GM19468 (cell line): ENCODE results near the gene SGPL1.

Experiments
- ATAC-seq: cut with Tn5 transposase; IDR thresholded peaks from one replicate; pipeline ENCODE4 v1.9.1; 2021; ENCODE audit warnings: mild to moderate bottlenecking, moderate library complexity, moderate number of reproducible peaks; ENCODE audit not compliant: unreplicated experiment; ENCODE audit errors: extremely low read depth

The SGPL1 gene

DNA sequence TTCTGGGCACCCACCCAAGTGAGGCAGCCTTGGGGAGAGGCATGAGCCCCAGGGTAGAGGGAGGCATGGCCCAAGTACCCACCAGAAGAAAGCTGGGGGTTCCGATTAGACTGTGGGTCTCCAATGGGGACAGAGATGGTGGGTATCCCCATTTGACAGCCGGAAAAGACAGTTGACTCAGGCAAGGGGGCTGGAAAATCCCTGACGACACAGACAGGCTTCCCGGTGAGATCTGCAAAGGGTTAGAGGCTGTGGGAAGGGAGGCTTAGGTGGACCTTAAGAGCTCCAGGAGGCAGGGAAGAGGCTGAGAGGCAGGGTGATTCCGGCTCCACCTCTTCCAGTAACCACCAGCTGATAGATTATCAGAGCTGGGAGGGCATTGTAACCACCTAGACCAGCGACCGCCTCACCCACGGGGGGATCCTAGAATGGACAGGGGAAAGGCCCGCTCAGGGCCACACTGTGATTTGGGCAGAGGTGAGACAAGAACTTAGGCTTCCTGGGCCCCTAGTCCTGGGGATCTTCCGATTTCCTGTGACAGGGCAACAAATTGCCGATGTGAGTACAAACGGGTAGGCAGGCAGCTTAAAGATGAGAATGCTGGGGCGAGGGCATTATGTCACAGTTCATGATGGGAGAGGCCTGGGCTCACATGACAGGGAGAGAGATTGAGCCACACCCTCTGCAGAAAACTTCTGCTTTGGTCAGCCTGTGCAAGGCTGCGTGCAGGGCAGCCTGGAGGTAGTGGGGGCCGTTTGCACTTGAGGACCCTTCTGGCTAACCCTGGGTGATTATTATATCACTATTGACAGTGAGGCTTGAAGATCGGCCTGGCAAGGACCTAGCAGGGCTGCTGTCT lies 36.0 kb upstream of the SGPL1 start:
- no peak for ATAC-seq

DNA sequence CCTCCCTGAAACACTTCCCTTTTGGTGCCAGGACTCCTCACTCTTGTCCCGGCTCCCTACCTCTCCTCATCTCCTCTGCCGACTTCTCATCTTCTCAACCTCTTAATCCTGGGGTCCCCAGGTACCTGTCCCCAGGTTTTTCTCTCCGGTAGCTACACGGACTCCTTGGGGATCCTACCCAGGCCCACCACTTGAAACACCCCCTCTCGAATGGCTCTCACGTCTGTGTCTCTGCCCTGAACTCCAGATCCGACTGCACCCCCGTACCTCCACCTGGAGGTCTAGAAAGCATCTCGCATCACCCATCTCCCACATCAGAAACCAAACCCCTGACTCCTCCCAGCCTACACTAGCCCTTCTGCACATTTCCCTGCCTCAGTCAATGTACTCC lies 35.4 kb upstream of the SGPL1 start:
- ATAC-seq: no peak

DNA sequence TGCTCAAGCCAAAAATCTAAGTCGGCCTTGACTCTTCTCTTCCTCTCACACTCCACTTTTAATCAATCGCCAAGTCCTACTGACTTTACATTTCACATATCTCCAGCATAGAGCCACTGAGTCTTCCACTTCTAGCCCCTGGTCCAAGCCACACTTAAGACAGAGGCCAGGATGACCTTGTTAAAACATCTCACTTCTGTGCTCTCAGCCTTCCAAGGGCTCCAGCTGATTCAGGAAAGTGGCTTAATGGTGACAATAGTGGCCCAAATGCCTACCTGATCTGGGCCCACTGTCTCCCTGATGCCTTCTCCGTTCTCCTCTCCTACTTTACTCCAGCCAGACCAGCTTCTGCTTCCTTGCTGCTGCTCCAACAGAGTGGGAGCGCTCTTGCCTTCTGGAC lies 35.0 kb upstream of the SGPL1 start:
- no peak for ATAC-seq

DNA sequence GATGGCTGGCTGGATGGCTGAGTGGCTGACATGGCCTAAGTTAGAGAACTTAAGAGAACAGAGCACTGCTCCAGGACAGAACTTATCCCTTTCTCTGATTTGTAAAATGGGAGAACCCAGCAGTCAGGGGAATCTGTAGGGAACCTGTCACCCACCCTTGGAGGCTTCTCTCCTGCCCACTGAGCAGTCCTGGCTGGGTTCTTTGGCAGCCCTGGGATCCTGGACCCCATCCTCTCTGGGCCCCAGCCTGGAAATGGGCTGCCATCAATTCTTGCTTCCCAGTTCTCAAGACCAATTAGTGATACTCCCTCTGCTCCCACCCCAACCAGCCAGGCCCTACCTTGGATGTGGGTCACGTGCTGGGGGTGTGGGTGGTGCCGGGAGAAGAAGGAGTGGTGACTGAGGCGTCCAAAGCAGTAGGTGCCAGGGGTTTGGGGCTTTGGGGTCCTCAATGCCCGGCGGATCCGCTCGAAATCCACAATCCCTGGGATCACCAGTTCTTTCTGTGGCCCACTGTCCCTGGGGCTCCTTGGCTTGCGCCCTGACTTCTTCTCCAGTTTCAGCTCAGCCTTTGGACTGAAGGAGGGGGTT lies 34.2 kb upstream of the SGPL1 start:
- ATAC-seq: no peak

DNA sequence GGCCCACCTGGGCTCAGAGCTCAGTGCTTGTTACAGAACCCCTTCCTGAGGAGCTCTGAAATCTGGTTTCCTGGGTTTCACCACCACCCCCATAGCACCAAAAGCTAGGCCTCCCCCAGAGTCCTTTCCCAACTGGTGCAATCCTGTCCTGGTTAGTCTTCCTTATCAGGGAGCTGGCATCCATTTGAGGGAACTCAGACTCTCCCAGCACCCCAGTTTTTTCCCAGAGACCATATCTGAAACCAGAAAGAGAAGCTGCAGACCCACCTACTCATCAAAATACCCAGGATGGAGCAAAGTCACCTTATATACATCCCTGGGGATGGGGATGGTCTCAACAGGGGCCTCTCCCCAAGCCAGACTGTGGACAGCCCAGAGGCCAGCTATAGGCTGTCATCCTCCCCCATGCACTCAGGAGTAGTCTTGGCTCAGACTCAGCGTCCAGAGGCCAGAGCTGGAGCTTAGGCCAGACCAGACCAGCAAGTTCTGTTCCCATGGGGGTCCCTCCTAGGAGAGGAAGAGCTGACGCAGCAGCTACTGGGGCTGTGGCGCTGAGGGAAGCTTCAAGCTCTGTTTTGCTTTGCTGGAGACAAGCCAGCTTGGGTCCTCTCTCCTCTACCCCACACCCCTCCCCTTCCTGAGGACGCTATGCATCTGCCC lies 33.5 kb upstream of the SGPL1 start:
- ATAC-seq: no peak

DNA sequence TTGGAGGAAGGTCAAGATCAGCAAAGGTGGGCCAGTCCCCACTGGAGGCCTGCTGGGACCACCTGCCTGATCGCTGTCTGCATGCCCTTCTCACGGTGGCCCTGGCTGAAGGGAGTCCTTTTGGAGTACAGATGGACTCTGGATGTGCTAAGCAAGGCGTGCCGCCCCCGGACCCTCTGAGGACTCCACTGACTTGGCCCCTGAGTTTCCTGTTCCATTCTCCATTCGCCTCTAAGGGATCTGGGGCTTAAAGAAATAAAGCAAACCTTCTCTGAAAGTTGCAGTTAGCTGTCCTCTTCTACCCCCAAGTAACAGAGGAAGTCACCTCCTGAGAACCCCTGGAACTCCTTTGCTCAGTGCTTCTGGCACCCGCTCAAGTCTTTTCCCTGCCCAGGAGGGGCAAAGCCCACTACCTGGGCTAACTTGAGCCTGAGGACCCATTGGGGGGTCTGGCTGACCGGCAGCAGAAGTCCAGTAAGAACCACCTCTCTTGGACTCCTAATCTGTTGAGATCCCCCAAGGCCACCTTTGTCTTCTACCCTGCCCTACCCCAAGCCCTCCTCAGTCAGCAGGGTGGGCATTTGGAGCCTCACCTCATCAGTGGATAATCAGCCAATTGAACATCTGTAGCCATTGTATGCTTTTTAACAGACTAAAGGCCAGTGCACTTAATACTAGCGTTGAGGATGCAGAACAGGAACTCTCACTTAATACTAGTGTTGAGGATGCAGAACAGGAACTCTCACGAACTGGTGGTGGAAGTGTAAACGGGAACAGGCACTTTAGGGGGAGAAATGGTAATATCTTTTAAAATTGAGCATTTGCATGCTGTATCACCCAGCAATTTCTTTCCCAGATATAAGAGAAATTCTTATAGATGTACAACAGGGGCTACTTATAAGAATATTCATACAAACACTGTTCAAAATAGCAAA lies 32.7 kb upstream of the SGPL1 start:
- no peak for ATAC-seq

DNA sequence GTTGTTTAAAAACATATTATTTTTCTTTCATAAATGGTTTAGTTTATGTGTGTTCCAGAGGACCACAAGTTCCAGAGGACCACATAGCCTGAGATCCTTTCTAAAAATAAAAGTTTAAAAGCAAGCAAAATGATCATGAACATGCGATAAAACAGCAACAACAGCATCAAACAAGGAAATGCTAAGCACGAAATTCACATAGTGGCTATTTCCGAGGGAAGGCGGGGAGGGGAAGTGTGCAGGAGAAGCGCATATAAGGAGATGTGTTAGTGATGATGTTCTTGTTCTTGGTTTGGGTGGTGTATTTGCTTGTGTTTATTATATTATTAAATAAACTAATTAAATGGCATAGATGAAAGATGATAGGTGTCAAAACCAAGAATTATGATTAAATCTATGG lies 31.7 kb upstream of the SGPL1 start:
- no peak for ATAC-seq

DNA sequence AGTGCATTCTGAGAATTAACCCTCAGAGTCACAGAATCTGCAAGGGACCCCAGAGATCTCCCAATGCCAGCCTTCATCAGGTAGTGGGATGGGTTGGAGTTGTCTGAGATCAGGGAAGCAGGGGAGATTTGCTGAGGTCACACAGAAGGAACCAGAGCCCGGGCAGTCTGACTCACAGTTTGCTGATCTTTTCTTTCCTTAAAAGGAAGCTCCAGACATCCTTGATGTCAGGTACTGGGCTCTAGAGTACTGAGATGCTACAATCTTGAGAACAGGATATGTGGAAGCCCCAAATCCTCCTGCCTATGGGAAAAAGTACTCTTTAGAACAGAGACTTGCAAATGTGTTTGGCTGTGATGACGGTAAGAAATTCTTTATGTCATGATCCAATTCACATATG lies 31.3 kb upstream of the SGPL1 start:
- ATAC-seq: no peak

DNA sequence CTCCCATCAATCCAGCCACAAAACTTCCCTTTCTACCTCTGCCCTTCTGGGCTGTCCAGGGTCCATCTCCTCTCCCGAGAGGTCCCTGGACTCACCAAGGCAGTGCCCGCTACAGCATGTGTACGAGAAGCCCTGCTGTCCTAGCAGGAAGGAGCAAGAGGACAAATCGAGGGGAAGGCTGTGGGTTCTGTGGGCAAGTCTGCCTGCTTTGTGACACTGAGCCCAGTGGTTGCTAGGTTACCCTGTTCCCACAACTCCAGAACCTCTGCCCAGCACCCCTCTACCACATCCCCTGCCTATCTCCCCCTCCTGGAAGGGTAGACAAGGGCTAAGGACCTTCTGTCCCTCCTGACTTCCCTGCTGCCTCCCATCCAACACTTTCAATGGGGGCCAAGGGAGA lies 30.6 kb upstream of the SGPL1 start, which contains the start of gene TBATA:
TBATA (minus strand) TSS at position 188 of the 400 bp plus-strand sequence. CDS start 1,998 bp downstream, outside the sequence.
- no peak for ATAC-seq

DNA sequence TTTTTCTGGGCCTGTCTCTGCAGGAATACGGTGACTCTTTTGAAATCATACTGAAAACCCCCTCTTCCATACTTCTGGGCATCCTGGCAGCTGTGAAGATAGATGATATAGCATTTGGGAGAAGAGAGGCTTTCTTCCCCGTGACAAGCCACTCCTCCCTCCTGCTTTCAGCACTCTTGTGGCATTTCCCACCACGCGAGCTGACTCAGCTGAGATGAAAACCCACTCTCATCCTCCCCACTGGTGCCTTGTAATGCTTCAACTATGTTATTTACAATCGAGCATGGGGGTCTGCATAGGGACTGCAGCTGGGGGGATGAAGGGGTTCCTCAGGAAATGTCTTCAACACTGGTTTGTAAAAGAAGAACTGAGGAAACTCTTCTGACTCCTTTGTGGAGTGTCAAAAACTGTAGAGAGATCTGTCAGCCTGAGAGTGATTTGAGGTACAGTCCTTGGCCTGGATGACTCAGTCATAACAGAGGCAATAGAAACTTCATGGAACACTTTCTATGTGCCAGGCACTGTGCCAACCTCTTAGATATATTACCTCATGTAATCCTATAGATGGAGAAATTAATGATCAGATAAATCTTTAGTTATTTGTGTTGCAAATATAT lies 28.8 kb upstream of the SGPL1 start:
- no peak for ATAC-seq

DNA sequence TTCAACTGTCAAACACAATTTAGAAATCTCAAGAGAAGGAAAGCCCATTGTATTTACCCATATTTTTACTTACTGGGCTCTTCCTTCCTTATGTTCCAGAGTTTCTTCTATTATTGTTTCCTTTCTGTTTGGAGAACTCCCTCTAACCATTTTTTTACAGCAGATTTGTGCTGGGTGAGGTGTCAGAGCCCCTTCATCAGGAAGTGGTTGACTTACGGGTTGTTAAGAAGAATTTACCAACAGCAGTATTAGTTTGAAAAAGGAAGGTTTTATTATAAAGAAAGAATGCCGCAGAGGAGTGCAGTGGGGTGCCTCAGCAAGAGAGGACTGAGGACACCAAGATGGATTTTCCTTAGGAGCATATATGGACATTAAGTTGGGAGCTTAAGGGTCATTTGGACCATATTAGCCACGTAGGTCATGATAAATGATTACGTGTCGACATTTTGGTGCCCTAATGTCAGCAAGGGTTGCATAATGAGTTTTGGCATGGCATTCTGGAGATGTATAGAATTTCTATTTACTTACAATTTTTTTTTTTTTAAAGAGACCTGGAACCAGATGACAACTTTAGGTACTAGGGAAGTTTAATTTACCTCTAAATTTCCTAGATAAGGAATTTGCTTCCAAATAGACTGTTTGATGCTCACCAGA lies 24.2 kb upstream of the SGPL1 start:
- no peak for ATAC-seq

DNA sequence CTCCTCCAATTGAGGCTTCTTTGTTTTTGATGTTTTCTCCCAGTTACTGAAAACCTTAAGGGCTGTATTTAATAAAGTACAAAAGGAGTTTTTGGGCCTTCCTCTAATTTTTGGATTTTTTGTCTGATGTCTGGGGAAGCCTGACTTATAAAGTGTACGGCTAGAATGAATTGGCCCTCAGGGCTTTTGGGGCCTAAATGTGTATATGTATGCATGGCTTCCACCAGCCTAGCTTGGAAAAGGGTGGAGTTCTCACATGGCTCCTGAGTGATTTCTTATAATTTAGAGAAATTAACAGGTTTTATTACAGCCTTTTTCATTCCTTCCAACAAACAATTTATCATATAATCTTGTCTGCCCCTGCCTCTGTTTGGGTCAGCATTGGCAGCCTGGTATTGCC lies 20.1 kb upstream of the SGPL1 start:
- ATAC-seq: no peak

DNA sequence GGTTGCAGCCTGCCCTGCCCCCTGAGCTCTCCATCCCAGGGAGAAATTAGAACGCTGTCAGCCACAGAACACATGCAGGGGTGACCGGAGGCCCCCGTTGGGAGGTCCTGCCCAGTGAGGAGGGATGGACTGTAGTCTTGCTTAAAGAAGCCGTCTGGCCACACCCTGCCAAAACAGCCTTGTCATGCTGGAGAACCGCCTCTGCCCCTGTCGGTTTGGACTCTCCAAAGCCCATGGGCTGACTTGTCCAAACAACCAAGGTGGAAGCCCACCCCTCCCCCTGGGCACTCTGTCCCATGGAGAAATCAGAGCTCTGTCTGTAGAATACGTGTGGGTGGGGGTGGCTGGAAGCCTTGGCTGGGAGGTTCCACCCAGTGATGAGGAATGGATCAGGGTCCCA lies 17.9 kb upstream of the SGPL1 start:
- no peak for ATAC-seq

DNA sequence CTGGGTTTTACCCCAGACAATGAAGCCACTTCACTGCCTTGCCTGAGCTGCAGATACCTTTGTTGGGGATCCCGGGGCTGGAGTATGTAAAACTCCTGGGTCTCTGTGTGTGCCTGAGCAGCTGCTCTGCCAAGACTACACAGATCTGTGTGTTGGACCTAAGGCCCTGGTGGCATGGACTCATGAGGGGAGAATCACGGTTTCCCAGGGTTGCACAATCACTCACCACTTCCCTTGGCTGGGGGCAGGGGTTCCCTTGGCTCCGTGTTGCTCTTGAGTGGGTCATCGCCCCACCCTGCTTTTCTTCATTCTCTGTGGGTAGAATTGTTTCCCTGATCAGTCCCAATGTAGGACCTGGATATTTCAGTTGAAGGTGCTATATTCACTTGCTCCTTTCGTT lies 16.6 kb upstream of the SGPL1 start:
- no peak for ATAC-seq

DNA sequence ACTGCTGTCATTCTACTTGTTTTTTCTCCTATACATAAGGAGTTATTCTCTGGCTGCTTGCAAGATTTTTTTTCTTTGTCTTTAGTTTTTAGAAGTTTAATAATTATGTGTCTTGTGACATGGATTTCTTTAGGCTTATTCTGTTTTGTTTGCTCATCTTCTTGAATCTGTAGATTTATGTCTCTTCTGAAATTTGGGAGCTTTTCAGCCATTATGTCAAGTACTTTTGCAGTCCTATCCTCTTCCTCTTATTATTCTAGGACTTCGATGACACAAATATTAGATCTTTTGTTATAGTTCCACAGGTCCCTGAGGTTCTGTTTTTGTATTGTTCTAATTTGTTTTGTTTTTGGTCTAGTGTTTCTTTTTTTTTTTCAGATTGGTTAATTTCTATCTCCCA lies 13.9 kb upstream of the SGPL1 start:
- ATAC-seq: no peak

DNA sequence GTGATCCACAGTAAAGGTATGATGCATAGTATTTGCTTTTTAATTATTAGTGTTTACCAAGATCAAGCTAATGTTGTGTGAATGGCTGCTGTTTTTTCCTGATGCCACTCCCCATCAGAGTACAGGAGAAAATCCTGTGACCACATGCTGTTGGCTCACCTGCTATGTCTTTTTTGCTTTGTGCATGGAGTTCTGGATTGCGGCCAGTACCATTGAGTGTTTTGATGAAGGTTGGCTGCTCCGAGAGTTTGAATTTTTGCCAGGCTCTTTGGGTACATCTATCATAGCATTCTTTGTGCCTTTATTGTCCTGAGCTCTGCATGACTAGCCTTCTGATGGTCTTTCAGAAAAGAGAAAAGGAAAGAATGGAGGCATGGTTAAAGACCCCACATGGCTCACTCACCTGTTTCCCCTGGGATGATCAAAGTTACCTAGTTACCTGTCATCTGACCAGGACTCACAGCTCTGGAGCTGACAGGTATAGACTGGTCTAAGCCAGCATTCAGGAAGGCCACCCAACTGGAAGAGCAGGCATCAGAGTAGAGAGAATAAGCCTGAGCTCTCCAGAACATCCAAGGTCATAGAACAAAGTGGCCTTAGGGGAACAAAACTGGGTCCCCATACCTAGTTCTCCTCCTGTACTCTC lies 11.8 kb upstream of the SGPL1 start:
- no peak for ATAC-seq

DNA sequence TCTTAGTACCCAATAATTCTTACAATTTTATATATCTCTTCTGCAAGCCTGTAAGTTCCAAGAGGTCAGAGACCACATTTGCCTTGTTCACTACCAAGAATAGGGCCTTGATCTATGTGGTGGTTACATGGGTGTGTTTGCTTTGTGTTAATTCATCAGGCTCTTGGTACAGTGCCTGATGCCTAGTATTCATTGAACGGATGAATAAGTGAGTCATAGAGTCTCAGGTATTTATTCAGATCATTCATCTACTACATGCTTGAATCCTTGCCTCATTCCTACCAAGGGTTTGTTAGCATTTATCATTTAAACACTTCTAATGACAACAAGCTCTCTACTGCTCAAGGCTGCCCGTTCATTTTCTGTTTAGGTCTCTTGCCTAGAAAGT lies 11.3 kb upstream of the SGPL1 start:
- no peak for ATAC-seq

DNA sequence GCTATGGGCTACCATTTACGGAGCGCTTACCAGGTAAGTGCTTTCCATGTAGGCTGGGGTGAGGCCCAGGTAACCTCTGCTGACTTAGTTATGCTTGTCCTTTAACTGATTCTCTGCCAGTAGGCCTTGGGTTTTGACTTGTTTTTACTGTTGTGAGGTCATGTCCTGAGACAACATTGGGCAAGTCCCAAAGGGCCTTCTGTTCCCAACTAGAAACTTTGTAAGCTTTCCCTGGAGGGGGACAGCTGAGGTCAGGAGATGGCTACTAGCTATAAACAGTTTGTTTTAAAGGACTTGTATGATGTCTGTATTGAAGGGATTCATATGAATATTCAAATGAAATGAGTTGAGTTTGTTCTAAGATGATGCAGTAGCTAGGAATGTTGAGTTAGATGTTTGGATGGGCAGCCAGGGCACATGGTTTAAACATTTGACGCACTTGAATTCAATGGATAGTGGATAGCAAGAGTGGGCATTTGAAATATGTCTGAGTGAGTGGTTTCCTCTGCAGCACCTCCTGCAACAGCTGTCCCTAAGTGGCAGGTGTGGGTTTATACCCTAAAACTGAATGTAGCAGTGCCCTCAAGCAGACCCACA lies 10.0 kb upstream of the SGPL1 start:
- ATAC-seq: no peak

DNA sequence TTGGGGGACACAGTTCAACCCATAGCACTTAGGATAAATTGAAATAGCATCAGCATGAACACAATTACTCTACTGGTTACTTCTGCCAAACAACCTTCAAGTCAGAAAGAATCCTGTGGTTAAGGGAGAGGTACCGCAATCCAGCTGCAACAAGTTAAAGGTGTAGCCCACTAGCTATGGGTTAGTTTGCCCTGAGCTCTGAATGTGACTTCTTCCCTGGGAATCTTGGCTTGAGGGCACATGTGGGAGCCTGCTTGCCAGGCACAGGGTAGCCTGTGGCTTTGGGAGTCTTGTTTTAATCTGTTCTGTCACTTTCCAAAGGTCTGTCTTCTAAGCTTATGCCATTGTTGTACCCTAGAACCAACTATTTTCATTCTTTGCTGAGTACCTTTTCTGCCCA lies 8.9 kb upstream of the SGPL1 start:
- ATAC-seq: no peak
